CD4-positive, alpha-beta T cell treated with Interleukin-4 for 1 hour (primary cell): Measurements from ENCODE around the gene TNIK.
A peak's percentile ranks its signal among the peaks of the same experiment; 100 is the strongest.
"Not testable (repeated sequence)": the region's sequence is repeated elsewhere in the genome, so short reads cannot be mapped to it uniquely, and the experiment has no call there.

Experiments used
- DNase-seq, 2 donors: peaks; one replicate each; pipeline ENCODE4 v3.0.0-alpha.2; 2020 to 2022

The TNIK gene

DNA sequence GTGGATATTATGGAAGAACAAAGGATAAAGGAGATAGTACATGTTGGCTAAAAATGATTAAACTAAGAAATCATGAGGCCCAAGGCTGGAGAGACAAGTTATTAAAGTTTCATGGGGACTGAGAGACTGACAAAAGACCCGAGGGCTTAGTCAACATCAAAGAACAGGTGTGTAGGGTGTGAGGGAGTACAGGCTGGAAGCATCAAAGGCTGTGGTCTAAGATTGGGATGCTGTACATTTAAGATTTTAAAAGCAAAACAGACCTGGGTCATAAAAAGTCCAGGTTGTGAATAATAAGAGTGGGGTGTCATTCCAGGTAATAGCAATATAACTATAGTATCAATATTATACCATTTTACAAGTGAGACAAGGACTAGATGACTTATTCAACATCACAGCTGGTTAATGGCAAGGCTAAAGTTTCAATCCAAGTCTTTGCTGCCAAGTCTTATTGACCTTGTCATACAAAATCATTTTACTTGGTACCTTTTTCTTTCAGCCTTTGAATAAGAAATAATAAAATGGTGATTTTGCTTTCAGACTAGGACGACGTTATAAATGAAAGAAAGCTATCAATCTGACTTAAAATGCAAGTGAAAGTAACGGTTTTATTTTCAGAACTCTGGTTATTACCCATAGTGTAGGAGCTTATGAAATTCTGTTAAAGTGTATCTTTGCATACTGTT is 211.6 kb downstream of the TNIK start:
- peak in 1 of 2 donors; percentile 42 for DNase-seq

DNA sequence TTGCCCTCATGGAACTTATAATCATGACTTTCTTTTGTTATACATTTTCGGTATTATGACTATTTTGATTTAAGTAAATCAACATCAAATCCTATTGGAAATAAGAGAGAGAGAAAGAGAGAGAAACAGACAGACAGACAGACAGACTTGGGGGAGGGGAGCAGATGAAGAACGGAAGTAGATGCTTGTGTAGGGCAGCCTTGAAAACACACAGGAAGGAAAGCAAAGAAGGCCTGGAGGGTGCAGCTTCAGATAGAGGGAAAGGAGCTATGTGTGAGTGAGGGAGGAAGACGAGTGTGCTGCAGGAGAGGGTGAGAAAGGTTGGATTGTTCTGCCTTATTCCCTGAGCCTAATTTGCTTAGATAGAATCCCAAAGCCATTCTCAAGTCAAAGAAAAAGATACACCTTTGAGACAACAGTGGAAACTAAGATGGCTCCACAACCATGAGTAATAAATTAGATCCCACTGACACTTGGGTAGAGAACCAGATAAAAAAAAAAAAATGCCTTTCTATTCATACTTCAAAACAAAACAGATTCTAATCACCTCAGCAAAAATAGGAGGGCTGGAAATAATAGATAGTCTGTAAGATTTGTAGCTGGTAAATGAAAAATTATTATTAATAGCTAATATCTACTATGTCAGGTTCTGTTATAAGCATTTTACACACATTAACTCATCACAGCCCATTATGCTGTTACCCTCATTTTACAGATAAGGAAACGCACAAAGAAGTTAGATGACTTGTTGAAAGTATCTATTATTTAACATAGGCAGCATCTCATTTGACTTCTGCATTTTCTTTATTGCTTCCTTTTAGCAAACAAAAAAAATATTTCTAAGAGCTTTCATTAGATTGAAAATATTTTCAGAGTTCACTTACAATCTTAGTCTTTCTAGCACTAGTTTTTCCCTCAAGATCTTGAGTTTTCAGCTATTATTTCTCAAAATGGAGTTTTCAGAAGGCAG is 214.1 kb downstream of the TNIK start:
- no peak for DNase-seq

DNA sequence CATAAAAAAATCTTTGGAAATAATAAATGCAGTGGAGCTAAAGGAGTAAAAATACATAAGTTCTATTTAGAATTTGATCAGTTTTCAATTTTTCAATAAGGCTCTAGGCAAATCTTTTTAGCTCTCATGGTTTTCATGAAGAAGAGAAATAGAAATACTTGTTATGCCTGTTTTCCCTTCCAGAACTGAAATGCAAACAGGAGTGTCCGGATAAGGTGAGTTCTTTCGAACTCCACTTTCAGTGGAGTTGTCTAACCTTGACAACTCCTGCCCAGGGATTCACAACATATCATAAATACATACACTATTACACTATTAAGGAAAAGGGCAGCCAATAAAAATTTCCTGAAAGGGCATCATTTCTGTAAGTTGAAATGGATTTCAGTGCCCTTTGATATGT is 217.3 kb downstream of the TNIK start:
- no peak for DNase-seq

DNA sequence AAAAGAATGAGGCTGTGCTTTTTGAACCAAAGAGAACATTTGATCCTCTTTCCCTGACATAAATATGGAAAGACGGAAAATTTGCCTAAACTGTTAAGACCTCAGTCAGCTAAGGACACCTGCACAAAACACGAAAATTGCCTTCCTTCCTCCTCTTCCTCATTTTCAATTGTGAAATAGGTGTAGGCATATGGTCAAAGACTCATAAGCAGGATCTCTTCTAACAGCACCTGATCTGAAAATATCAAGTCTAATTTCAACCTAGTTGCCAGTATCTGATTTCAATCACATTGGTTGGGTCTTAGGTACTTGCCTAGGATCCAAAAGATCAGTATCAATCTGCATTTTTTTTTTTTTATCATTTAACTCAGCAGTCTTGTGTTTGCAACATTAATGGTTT is 218.0 kb downstream of the TNIK start:
- no peak for DNase-seq

DNA sequence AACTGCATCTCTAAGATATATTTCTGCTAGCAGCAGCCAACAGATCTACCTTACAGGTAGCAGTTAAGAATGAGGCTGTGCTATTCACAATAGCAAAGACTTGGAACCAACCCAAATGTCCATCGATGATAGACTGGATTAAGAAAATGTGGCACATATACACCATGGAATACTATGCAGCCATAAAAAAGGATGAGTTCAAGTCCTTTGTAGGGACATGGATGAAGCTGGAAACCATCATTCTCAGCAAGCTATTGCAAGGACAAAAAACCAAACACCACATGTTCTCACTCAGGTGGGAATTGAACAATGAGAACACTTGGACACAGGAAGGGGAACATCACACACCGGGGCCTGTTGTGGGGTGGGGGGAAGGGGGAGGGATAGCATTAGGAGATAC is 218.6 kb downstream of the TNIK start:
- not testable (repeated sequence) for DNase-seq

DNA sequence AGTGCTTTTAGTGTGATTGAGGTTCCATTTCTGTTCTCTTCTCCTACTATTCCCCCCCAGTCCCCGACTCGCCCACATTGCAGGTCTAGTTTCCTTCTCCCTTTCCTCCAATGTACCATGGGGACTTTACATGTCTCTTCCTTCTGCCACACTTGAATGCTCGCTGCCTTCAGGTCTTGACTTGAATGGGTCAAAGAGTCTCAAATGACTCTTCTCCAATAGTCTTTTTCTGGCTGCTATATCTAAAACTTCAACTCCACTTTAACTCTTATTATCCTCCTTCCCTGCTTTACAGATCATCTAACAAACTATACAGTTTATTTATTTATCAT is 219.7 kb downstream of the TNIK start:
- DNase-seq = no peak

DNA sequence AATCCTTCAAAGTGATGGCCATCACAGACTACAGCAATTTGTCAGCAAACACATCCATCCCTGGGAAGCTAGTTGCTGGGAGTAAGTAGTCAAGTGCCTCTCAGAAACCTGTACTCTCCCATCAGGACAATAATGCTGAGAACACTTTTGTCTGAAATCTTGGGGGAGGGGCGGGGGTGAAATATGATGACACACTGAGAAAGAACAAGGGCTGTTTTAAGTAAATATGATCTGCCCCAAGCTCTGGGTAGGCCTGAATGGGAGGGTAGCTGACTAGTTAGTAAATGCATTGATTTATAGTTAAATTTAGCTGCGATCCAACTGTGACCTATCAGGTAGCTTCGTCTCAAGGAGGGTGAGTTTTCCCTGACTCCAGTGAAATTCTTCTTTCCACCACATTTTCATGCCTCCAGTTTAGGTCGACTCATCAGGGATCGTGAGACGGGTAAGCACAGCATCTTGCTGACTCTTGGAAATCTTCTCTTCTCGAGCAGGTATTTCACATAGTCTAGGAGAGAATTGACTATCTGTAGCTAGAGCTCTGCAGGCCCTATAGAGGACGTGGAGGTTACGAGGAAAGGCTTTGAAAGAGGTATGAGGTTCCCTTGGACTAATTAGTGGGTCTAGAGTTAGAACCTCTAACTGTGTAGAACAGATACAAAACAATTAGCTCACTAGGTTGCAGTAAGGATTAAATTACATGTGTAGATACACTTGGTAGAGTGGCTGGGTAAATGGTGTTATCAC is 220.3 kb downstream of the TNIK start:
- no peak for DNase-seq

DNA sequence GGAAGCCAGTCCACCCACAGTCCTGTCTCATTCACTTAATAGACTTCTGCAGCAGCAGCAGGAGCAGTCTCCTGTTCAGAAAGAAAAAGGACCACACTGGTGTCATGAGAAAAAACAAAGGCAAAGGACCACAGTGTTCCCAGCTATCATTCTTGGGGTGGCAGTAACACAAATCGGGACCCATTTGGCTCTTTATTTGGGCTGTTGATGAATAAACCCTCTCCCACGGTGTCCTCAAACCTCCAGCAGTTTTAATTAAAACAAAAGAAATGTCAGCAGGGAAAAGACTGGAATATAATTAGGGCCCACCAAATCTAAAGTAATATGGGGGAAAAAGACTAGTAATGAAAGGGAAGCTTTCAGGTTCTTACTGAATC is 223.2 kb downstream of the TNIK start:
- DNase-seq = no peak

DNA sequence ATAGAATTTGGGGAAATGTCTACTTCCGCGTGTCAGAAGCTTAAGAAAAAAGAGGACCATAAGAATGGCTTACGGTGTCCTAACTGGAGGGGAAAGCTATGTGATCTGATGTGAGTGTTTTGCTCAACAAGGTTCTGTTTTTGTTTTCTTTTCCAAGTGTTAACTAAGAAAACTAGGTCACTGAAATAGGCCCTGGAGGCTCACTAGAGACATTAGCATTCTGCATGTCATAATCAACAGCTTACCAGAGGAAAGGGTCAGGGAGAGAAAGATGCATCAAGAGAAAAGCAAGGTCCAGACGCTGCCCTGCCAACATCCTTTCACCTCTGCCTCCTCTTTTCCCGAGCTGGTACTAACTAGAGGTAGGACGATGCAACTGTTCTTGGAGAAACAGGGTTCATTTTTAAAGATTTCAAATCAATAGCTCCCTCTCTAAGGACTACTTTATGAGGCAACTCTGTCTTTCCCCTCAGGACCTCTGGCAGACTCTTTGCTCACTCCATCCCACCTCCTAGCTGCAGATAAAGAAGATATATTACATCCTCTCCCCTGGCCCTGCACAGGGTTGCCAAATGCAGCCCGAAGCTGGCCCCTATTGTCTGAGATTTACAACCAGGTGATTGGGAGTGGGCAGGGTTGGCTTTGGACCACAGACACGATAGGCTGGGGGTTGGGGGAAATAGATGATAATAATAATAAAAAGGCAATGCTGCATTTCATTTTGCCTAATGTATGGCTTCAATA is 223.8 kb downstream of the TNIK start:
- DNase-seq = no peak

DNA sequence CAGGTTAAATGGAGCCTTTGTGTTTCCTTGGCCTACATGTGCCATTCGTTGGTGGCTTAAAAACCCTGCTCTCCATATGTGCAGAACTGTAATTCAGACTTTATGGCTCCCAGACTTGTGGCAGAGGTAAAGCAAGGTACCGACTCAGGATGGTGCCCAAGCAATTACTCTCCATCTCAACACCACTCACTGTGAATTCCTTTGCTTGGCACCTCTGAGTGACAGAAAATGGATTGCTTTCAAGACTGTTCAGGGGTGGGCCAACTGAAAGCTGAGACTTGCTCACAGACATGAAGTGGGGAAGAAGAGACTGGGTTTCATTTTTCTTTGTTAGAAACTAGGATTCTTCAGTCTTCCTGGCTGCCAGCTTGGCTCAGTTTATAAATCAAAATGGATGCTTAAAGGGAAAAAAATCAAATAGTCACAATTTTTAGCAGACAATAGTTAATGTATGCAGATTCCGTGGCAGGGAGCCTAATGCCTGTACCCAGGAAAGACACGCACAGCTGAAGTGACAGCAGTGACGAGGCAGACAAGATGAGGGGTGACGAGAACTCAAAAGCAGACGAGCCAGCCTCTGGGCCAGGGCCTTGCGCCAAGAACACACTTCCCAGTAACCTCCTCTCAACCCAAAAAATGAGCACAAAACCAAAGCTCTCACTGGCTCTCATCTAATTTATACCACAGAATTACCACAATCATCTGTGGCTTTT is 225.8 kb downstream of the TNIK start:
- DNase-seq = no peak

DNA sequence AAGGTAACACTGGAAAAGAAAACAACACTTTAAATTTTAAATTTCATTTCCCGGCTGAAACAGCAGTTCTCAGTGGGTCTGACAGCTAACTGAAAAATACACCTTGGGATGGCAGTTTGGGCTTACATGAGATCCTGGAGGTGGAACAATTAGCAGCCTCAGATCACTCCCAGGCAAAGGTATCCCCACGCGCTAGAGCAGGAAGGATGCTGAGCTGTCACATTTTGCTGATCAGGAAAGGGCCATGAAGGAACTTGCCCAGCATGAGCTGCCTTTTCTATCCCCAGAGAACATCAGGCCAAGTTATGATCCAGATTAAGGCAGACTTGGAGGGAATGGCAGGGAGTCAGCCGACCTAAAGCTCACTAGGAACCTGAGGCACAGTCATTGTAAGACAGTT is 228.8 kb downstream of the TNIK start:
- DNase-seq = no peak

DNA sequence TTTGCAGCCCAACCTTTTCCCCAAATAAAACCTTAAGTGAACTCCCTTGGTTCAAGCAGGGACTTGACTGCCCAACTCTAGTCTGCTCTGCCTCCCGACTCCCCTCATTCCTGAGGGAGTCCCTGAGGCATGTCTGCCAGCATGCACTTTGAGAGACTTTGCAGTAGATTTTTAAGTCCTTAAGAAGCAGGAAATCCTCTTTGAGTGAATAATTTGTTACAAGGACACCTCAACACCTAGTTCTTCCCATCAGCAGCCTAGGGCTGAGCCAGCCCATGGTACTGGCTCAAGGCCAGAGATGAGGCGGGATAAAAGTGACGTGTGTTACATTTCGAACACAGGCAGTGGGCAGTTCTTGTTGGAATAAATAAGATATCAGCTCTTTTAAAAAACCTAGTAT is 229.3 kb downstream of the TNIK start:
- DNase-seq = no peak

DNA sequence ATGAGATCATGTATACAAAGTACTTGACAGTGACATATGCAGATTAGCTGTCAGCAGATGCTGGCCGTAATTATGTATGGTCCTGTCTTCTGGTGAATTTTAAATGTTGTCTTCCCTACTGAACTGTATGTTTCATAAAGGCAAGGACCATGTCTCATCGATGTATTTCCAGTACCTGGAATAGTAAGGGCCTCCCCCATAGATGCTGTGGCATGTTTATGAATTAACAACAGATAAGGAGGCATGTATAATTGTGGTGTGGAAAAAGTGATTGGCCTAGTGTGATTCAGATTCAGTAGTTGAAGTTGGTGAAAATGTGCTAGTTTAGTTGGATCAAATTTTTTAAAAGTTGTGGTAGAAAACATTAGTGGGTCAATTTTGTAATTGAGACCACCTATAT is 231.0 kb downstream of the TNIK start:
- no peak for DNase-seq

DNA sequence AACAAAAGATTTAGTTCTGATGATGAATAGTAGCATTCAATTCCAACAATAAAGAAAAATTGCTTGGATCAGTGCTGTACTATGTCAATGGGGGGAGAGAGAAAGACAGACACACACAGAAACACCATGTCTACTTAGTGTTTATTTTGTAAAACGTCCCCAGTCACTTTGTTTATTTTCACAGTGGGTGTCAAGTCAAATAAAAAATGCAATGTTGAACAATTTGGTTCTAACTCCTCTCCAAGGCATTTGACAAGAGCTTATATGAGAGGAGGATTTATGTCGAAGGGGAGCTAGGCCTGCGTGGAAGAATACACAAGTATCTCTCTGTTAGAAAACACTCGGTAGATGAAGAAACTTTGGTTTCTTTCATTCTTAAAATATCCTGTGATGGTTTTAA is 232.0 kb downstream of the TNIK start:
- DNase-seq = no peak

DNA sequence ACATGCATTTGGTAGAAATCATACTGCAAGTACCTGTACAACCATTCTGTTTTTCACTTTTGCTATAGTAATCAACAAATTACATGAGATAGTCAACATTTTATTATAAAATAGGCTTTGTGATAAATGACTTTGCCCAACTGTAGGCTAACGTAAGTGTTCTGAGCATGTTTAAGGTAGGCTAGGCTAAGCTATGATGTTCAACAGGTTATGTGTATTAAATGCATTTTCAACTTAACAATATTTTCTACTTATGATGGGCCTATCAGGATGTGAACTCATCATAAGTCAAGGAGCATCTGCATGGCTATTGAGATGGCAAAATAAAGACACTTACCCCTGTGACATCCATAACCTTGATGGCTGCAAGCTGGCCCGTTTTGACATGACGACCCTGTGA is 232.4 kb downstream of the TNIK start:
- no peak for DNase-seq

DNA sequence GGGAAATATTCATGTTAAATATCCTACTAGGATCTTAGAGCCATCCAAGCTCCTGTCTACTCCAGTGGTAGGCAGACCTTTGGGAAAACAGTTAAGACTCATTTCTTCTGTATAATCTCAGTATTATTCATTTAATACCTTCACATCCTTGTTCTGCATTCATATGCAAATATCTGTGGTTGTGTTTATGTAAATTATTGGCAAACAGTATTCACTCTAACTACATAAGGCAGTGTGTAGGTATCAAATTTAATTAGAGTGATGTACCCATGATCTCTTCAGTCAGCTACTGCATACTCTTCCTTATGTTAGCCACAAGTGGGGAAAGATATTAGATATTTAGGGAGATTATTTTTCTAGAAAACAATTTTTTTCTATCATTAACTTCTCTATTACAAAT is 232.8 kb downstream of the TNIK start:
- DNase-seq = no peak

DNA sequence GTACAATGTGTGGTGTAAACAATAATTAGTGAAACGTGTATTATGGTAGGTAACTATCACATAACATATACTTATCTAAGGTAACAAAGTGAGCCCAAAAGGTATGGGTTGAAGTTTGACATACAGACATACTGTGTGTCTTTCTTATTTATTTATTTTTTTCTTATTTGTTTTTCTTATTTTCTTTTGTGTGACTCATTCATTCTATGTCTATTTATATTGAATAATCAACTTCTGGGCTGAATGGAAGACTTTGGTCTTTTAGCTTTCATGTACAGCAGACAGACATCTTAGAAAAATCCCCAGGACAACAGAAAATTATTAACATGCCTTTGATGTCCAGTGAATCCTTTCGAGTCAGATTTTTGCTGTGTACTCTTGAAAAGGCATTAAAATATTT is 233.4 kb downstream of the TNIK start:
- DNase-seq = no peak

DNA sequence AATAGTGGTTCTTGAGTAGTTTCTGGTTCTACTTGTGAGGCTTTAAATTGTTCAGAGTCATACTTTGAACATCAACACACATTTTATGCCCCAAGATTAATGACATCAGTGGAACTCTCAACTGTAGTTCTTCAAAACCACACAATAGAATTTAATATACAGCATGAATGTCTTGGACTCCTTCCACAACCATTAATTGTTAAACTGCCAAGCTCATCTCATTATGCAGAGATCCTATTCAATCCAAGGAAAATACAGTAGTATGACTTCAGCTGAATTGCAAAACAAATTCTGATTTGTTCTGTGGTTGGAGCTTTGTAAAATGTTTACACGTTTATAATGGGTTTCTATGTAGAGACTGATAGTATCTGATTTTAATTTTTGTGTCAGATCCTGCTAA is 234.5 kb downstream of the TNIK start:
- DNase-seq = no peak

DNA sequence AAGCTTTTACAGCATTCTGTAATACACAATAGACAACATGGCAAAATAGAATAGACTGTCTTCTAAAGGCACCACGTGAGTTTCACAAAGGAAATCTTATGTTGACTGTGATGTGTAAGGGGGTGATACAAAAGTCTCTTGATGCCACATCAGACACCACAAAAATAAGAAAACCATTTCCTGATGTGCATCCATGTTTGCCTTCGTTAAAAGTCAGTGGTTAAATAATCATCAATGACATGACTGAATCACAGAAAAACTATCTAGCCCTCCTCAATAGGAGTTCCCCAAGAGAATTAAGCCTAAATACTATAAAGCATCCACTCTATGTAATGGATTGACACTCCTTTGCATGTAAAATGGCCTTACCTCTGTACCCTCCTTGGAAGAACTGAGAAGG is 235.0 kb downstream of the TNIK start:
- peak in 1 of 2 donors; percentile 45 for DNase-seq

DNA sequence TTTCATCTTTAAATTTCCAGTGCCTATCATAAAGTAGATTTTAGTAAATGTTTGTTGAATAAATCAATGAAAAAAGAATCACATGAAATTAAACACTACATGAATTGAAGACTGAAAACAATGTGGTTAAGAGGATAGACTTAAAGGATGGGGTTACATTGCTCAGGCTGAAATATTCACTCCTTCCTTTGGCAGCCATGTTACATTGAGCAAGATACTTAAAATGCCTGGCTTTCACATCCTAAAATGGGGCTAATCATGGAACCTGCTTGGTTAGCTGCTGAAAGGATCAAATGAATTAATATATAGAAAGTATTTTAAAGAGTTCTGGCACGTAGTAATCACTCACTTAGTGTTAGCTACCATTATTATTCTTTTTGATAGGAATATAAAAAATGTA is 236.8 kb downstream of the TNIK start:
- no peak for DNase-seq

DNA sequence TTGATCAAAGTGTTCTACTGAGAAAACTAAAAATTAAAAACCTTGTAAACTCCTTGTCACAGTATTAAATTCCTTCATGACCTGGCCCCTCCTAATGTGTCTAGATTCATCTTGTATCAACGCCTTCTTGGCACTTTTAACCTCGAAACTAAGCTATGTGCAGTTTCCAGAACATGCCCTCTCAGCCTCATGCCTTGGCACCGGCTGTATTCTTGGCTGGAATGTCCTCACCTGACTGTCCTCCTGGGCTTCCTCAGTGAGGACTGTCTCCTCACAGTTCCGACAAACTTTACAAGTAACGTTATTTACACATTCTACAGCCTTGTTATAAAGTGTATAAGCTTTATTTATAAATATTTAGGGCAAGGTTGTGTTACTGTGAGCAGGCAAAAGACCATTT is 237.2 kb downstream of the TNIK start:
- no peak for DNase-seq

DNA sequence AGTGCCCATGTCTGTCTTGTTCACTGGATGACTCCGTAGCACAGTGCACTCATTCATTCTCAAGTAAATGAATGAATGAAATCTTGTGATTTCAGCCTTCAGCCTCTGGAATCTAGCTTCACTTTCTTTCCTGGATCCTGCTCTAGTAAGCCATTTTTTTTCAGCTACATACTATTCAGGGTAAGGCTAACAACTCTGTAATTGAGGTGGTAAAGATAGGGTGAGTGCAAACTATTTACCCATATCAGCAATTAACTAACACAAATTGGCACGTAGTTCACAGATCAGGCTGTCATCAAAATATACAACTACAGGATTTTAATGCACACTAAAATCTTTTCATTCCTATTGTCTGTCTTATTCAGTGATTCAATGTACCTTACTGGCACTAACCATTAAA is 238.6 kb downstream of the TNIK start:
- DNase-seq = no peak
